Eye (tissue), 1 donor: ENCODE results near the gene RUNDC1.
"Not testable (repeated sequence)": the region's sequence is repeated elsewhere in the genome, so short reads cannot be mapped to it uniquely, and the experiment has no call there.

ENCODE experiments used
- DNase-seq: peaks from one replicate; pipeline ENCODE4 v3.0.0-alpha.2; 2015

The RUNDC1 gene

DNA sequence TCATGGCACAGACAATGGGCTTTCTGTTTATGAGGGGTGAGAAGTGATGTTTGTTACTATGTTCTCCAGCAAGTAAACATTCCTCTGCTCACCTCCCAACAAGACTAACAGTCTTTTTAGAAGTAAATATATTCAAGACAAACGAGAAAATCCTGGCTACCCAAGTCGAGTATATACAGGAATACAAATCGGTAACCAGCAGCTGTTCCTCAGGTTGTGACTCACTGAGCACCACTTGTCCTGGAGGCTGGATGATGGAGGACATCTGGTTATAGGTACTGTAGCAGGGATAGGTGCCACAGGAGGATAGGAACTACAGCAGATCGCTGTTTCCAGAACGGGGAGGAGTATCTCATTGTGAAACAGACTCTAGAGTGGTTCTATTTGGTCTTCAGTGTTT lies 12.5 kb downstream of the RUNDC1 start:
- DNase-seq: no peak

DNA sequence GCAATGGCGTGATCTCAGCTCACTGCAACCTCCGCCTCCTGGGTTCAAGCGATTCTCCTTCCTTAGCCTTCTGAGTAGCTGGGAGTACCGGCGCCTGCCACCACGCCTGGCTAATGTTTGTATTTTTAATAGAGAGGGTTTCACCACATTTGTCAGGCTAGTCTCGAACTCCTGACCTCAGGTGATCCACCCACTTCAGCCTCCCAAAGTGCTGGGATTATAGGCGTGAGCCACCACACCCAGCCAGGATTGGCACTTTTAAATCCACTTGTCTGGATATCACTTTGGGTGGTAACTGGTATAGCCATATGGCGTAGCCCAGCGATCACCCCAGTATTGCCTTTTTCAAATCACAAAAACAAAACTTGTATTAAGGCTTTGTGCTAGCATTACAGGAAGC lies 13.5 kb downstream of the RUNDC1 start:
- not testable (repeated sequence) for DNase-seq

GRCh38 chr17:42997390-42997983 lies 17.1 kb downstream of the RUNDC1 start:
- no peak for DNase-seq

DNA sequence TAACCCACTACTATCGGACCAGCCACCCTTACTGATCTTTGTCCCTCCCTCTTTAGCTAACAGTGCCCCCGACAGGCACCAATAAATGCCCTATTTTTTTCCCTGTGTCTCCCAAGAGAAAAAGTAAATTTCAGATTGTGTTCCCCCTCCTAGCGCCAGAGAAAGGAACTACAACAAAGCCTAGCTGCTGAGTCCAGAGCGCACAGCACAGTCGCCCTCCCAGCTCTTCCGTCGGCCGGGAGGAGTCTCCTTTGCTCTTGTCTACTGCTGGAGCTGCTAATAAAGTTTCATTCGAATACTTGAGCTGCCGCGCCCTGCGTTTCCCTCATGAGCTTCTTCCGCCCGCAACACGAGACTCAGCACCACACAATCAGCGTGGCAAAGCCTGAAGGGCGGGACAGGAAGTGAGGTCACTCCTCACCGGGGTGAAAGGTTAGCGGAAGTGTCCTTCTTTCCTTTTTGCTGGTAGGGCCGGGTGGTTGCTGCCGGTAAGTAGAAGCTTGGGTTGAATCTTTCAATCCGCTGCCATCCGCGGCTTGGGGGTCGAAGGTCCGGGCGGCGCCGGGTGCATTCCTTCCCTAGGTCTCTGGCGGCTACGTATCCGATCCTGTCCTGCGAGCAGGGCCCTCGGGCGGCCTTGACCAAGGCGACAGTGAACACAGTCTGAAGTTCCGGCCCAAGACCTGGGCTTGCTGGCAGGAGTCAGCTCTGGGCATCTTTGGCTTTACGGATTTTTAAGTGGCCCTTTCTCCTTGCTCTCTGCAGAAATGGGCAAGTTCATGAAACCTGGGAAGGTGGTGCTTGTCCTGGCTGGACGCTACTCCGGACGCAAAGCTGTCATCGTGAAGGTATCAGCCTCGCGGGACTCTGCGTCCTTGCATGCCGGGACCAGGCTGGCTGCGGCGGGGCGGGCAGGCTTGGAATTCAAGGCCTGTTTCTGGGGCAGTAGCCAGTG lies 17.9 kb downstream of the RUNDC1 start, which contains the start of gene RPL27:
RPL27 (plus strand) TSS at position 436 of the 955 bp plus-strand sequence; CDS start at position 768, 332 bp downstream.
- peak; percentile 100 for DNase-seq

DNA sequence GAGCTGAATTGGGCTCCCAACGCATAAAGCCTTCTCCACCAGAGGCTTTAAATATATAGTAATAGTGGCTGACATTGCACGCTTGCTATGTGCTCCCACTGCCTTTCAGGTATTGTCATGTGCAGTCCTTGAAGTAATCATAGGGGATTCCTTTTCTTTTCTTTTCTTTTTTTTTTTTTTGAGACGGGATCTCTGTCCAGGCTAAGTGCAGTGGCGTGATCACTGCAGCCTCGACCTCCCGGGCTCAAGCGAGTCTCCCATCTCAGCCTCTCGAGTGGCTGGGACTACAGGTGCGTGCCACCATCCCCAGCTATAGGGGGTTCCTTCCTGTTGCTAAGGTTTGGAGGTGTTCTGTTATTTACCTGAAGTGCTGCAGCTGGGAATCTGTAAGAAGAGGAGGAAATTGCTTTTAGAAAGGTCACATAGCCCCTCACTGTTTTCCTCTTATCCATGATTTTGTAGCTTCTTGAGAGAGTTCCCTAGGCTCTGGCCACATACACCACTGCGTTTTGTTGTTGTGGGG lies 18.7 kb downstream of the RUNDC1 start:
- no peak for DNase-seq

GRCh38 chr17:43000894-43001293 lies 20.5 kb downstream of the RUNDC1 start:
- DNase-seq: not testable (repeated sequence)

GRCh38 chr17:43003542-43004172 lies 23.3 kb downstream of the RUNDC1 start:
- DNase-seq: no peak

- DNase-seq: peak; percentile 71
Observed at GRCh38 chr17:43006639-43007551, 26.5 kb downstream of the RUNDC1 start, which contains the start of gene IFI35. Gene IFI35 (plus strand): TSS chr17:43006784. CDS start chr17:43006948, 164 bp downstream.

GRCh38 chr17:43010667-43011308 lies 30.4 kb downstream of the RUNDC1 start:
- no peak for DNase-seq

- DNase-seq: no peak
Observed at GRCh38 chr17:43011728-43012472, 31.5 kb downstream of the RUNDC1 start.

GRCh38 chr17:43013296-43013695 lies 32.9 kb downstream of the RUNDC1 start:
- DNase-seq: no peak

GRCh38 chr17:43014020-43014648 lies 33.8 kb downstream of the RUNDC1 start:
- DNase-seq: no peak

GRCh38 chr17:43014649-43015542 lies 34.5 kb downstream of the RUNDC1 start:
- no peak for DNase-seq

DNA sequence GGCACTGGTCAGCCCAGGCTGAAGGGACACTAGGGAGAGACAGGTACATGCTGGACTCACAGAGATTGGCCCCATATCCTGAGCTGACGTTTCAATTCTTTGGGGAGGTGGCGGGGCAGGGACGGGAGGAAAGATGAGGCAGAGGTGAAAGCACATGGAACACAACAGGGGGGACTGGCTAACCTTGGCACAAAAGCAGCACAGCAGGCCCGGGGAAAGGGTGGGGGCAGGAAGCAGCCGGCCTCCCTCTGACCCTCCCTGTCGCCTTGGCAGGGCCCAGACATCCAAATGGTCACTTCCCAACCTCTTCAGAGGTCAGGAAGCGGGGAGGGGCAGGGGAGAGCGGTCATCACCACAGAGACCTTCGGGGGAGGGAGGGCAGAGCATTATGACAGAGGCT lies 35.2 kb downstream of the RUNDC1 start:
- no peak for DNase-seq

DNA sequence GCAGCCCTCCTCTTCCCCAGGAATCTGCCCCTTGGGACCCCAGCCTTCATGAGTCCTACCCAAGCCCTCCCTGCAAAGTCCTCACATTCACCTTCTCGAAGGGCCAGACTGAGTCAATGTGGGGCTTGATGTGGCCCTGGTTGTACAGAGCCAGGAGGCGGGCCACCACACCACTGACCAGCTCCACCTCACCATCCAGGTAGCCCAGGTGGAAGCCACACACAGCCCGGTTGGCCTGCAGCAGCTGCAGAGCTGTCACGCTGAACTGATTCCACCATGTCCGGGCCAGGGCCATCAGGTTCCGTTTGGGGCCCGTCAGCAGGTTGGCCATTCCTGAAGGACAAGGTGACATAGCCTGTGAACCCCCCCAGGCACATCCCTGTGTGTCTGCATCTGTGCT lies 35.9 kb downstream of the RUNDC1 start:
- no peak for DNase-seq

- DNase-seq: peak; percentile 84
Observed at GRCh38 chr17:43018008-43018853, 37.9 kb downstream of the RUNDC1 start.

DNA sequence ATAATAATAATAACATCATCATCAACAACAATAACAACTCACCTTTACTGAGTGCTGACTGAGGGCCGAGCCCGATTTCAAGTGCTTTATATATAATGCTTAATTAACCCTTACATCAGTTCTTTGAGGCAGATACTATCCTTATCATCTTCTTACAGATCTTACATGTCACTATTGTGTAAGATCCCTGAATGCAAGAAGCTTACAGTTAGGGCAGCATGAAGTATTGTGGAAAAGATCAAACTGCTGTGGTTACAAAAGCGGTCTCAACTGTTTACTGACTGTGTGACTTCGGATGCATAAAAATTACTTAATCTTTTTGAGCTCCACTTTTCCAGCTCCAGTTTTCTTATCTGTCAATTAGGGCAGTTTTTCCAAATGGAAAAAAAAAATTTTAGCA lies 38.6 kb downstream of the RUNDC1 start:
- no peak for DNase-seq

- no peak for DNase-seq
Observed at GRCh38 chr17:43019418-43019817, 39.1 kb downstream of the RUNDC1 start.
